ENCODE results near the gene DST. TPM values are rescaled to one million over a fixed set of nuclear protein-coding genes. Genes with fewer than 3 reads are reported as not detected.

Gene DST
- total and polyA plus RNA-seq, 2 of the 4 experiments (the other 2 are of a cell fraction) = 97.7 to 452 TPM

GRCh38 chr6:56594699-56595098 is 48.0 kb downstream of the DST start:
- Histone ChIP-seq H3K9me3 (ENCODE audit: control insufficient read depth, insufficient read depth, low read length) (no peaks in the 10 kb centered on the region), H2AK5ac (ENCODE audit: low read depth, low read length) (no peak overlapping the region), H3K4me3 (ENCODE audit: insufficient read depth, low read depth, low read length) (no peak overlapping the region), H3K9me1 (ENCODE audit: insufficient read depth, low read length) (no peaks in the 10 kb centered on the region), H4K5ac (ENCODE audit: low read depth, low read length) (no peak overlapping the region), H3K4me2 (ENCODE audit: low read depth, low read length) (no peak overlapping the region), H3K18ac (ENCODE audit: low read depth, low read length) (no peak overlapping the region), H2AK9ac (replicated peaks; ENCODE audit: low read depth, low read length, poor library complexity) (no peak overlapping the region), H3K27me3 (ENCODE audit: control insufficient read depth, insufficient read depth, low read length) (no peaks in the 10 kb centered on the region), H3K4me1 (ENCODE audit: control insufficient read depth, insufficient read depth, low read length) (peaks cover 2% of the 10 kb centered on the region), H4K8ac (ENCODE audit: low read depth in 2 of 2, low read length in 2 of 2) (no peak overlapping the region), H2BK5ac (ENCODE audit: low read depth, low read length, poor library complexity, severe bottlenecking) (no peak overlapping the region), H3K27ac (ENCODE audit: insufficient read depth, low read length) (no peak overlapping the region), H4K20me1 (ENCODE audit: insufficient read depth, low read length) (peaks cover 3% of the 10 kb centered on the region; the same call in 1 of the 2 replicates), H2BK15ac (ENCODE audit: low read depth, low read length) (no peak overlapping the region), H3K79me1 (ENCODE audit: low read depth in 1 of 2, low read length in 2 of 2) (peaks cover 6 to 12% of the 10 kb centered on the region in 2 experiments; a peak in 2 of 4 replicates), H3K56ac (ENCODE audit: extremely low read depth, insufficient read depth, low read length) (no peak overlapping the region), H4K91ac (ENCODE audit: insufficient read depth, low read depth, low read length) (no peak overlapping the region), H3K14ac (replicated peaks; ENCODE audit: low read depth, low read length) (no peak overlapping the region), H3K23ac (ENCODE audit: low read depth, low read length) (no peak overlapping the region), H2BK20ac (ENCODE audit: low read depth, low read length) (no peak overlapping the region), H3K9ac (ENCODE audit: low read depth, low read length) (no peak overlapping the region), H2BK120ac (ENCODE audit: low read depth, low read length) (no peak overlapping the region), H3K36me3 (ENCODE audit: control insufficient read depth, insufficient read depth, low read length) (peaks cover 37% of the 10 kb centered on the region), H3K4ac (ENCODE audit: low read depth, low read length) (no peak overlapping the region), H2AFZ (replicated peaks; ENCODE audit: low read length, poor library complexity) (no peak overlapping the region)
- ATAC-seq (ENCODE audit: low read depth) (no peak), DNase-seq (no peak)
- dilution Hi-C loops (cut with HindIII; ENCODE audit: low sequenced_read_pairs, unreplicated experiment) (loop anchor here (25.0 kb wide), 1 partner anchor 232 kb away; no protein-coding TSS in a partner anchor), intact Hi-C loops (cut with micrococcal nuclease) (no loop called here), in situ Hi-C loops (cut with MboI; ENCODE audit: low sequenced_read_pairs) (loop anchor here (5.0 kb wide), 1 partner anchor 232 kb away; no protein-coding TSS in a partner anchor)
- CTCF ChIA-PET = interaction anchor here (0.7 to 1.5 kb wide), 6 partner anchors 19 to 282 kb away, joined by 3 to 6 read pairs (median 3); no protein-coding TSS in a partner anchor
- no TSS peak for BruUV-seq (replicated peaks)
- POLR2A ChIA-PET (ENCODE audit: unreplicated experiment) = no interaction called here
- TF ChIP-seq POLR2A (IDR thresholded peaks at IDR 0.05; ENCODE audit: low read depth, low read length) (no peak), RCOR1 (IDR thresholded peaks at IDR 0.05; ENCODE audit: insufficient replicate concordance, low read length) (no peak), ELK1 (IDR thresholded peaks at IDR 0.05; ENCODE audit: borderline replicate concordance, low read depth, low read length) (no peak), CEBPB (IDR thresholded peaks at IDR 0.05; ENCODE audit: low read depth, low read length) (no peak), MXI1 (IDR thresholded peaks at IDR 0.05; ENCODE audit: borderline replicate concordance, low read depth, low read length) (no peak), CTCF (conservative IDR thresholded peaks at IDR 0.05; ENCODE audit: low read depth, low read length) (no peak), FOS (IDR thresholded peaks at IDR 0.05; ENCODE audit: low read depth, low read length) (no peak), CHD1 (IDR thresholded peaks at IDR 0.05; ENCODE audit: low read depth, low read length) (no peak), SMC3 (IDR thresholded peaks at IDR 0.05; ENCODE audit: low read depth, low read length) (no peak), BHLHE40 (IDR thresholded peaks at IDR 0.05; ENCODE audit: low read depth, low read length) (no peak), MAFK (IDR thresholded peaks at IDR 0.05; ENCODE audit: low read depth, low read length) (no peak), NFE2L2 (IDR thresholded peaks at IDR 0.05; ENCODE audit: low read depth, low read length) (no peak), RAD21 (IDR thresholded peaks at IDR 0.05; ENCODE audit: low read length) (no peak), USF2 (IDR thresholded peaks at IDR 0.05; ENCODE audit: low read depth, low read length) (no peak), MAZ (IDR thresholded peaks at IDR 0.05; ENCODE audit: borderline replicate concordance, low read depth, low read length) (no peak)
